ENCODE measurements around the gene ADAMTS9. TPM values are rescaled to one million over a fixed set of nuclear protein-coding genes. Genes with fewer than 3 reads are reported as not detected.

The ADAMTS9 gene
- total RNA-seq, 1 experiment from 2014 or later, result 1.2 TPM

DNA sequence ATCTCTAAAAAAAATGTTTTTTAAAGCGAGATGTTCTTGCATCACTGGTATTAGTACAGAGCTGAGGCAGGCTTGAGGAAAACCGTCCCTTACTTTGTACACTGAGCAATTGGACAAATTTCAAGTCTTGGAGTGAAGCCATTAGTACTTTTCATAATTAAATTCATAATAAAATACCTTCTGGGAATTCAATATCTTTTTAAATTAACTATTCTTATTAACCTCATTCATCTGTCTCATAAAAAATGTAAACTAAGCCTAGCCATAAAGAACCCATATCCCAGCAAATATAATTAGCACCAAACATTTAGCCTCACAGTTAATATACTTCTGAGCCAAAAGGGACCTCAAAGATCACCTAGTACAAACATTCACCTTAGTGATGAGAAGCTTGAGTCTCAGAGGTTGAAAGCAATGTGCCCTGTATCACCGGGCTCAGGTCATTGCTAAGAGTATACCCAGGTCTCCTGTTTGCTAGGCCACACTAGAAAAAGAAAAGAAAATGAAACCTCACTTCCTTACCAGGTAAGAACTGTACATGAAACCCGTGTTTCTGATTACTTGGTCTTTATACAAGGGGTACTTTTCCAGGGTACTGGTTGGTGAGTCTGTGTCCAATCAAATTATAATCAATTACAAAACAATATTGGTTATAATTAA, 192.5 kb downstream of the ADAMTS9 start:
- intact Hi-C loops (cut with micrococcal nuclease; ENCODE audit: unreplicated experiment), result no loop called here
- Histone ChIP-seq H3K9me3 (ENCODE audit: insufficient read depth, low read depth) (no peaks in the 10 kb centered on the region), H3K4me2 (no peak overlapping the region), H3K4me1 (replicated peaks; ENCODE audit: insufficient read depth) (no peaks in the 10 kb centered on the region), H3F3A (ENCODE audit: insufficient read depth, low read depth) (no peaks in the 10 kb centered on the region), H4K20me1 (ENCODE audit: insufficient read depth) (no peaks in the 10 kb centered on the region), H2AFZ (no peak overlapping the region), H3K27ac (no peak overlapping the region), H3K4me3 (no peak overlapping the region), H3K36me3 (ENCODE audit: low read depth) (no peaks in the 10 kb centered on the region), H3K9me2 (ENCODE audit: insufficient read depth) (no peaks in the 10 kb centered on the region), H3K79me2 (ENCODE audit: low read depth) (no peaks in the 10 kb centered on the region), H3K27me3 (ENCODE audit: insufficient read depth, low read depth) (peaks cover 4% of the 10 kb centered on the region; the same call in 1 of the 2 replicates)
- no peak for DNase-seq
- BruUV-seq (replicated peaks), result no TSS peak
- TF ChIP-seq EZH2 (IDR thresholded peaks at IDR 0.05; ENCODE audit: low read depth) (no peak), CTCF (conservative IDR thresholded peaks at IDR 0.05) (no peak)
- ChIA-PET POLR2A (ENCODE audit: unreplicated experiment) (no interaction called here), CTCF (no interaction called here)

DNA sequence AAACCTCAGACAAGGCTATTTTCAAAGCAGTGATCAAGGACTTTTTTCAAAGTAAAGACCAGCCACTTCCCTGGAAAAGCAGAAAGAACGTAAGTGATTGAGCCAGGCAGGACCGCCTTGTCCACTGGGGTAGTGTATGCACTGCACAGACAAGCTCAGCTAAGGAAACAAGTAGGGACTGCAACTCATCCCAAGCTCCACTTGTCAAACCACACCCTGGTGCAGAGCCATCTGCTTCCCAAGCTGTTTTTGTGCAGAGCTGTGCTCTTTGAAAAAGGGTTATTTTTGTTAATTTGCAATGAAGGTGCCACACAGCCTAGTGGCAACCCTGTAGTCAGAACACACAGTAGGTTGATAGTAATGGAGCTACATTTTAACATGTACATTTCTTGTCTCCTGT, 193.3 kb downstream of the ADAMTS9 start:
- Histone ChIP-seq H3K9me2 (ENCODE audit: insufficient read depth) (no peaks in the 10 kb centered on the region), H3K9me3 (ENCODE audit: insufficient read depth, low read depth) (no peaks in the 10 kb centered on the region), H3K4me3 (no peak overlapping the region), H3K27ac (no peak overlapping the region), H4K20me1 (ENCODE audit: insufficient read depth) (no peaks in the 10 kb centered on the region), H3K36me3 (ENCODE audit: low read depth) (no peaks in the 10 kb centered on the region), H2AFZ (no peak overlapping the region), H3K4me1 (replicated peaks; ENCODE audit: insufficient read depth) (no peaks in the 10 kb centered on the region), H3K4me2 (no peak overlapping the region), H3K79me2 (ENCODE audit: low read depth) (no peaks in the 10 kb centered on the region), H3K27me3 (ENCODE audit: insufficient read depth, low read depth) (peaks cover 4% of the 10 kb centered on the region; the same call in 1 of the 2 replicates), H3F3A (ENCODE audit: insufficient read depth, low read depth) (no peaks in the 10 kb centered on the region)
- DNase-seq, result no peak
- intact Hi-C loops (cut with micrococcal nuclease; ENCODE audit: unreplicated experiment), result no loop called here
- no TSS peak for BruUV-seq (replicated peaks)
- ChIA-PET POLR2A (ENCODE audit: unreplicated experiment) (no interaction called here), CTCF (no interaction called here)
- TF ChIP-seq CTCF (conservative IDR thresholded peaks at IDR 0.05), result no peak
- TF ChIP-seq EZH2 (IDR thresholded peaks at IDR 0.05; ENCODE audit: low read depth), result no peak

GRCh38 chr3:64493149-64493548, 194.7 kb downstream of the ADAMTS9 start:
- Histone ChIP-seq H3K4me3 (no peak overlapping the region), H4K20me1 (ENCODE audit: insufficient read depth) (no peaks in the 10 kb centered on the region), H3K36me3 (ENCODE audit: low read depth) (no peaks in the 10 kb centered on the region), H2AFZ (no peak overlapping the region), H3K4me2 (no peak overlapping the region), H3K4me1 (replicated peaks; ENCODE audit: insufficient read depth) (no peaks in the 10 kb centered on the region), H3K79me2 (ENCODE audit: low read depth) (no peaks in the 10 kb centered on the region), H3K9me3 (ENCODE audit: insufficient read depth, low read depth) (no peaks in the 10 kb centered on the region), H3K9me2 (ENCODE audit: insufficient read depth) (no peaks in the 10 kb centered on the region), H3F3A (ENCODE audit: insufficient read depth, low read depth) (no peaks in the 10 kb centered on the region), H3K27me3 (ENCODE audit: insufficient read depth, low read depth) (peaks cover 4% of the 10 kb centered on the region; the same call in 1 of the 2 replicates), H3K27ac (no peak overlapping the region)
- no peak for DNase-seq
- no TSS peak for BruUV-seq (replicated peaks)
- intact Hi-C loops (cut with micrococcal nuclease; ENCODE audit: unreplicated experiment), result no loop called here
- CTCF ChIA-PET, result no interaction called here
- POLR2A ChIA-PET (ENCODE audit: unreplicated experiment), result interaction anchor here (0.6 kb wide), 1 partner anchor 840 kb away, joined by 3 read pairs; no protein-coding TSS in a partner anchor
- TF ChIP-seq CTCF (conservative IDR thresholded peaks at IDR 0.05) (no peak), EZH2 (IDR thresholded peaks at IDR 0.05; ENCODE audit: low read depth) (no peak)

All from PC-9 (cell line).